Measurements from ENCODE around the gene RALGAPB.
A peak's percentile ranks its signal among the peaks of the same experiment; 100 is the strongest.

RALGAPB gene

GRCh38 chr20:38471987-38472512, 593 bp upstream of the RALGAPB start:
- TF ChIP-seq CTCF (IDR thresholded peaks at IDR 0.05; ENCODE audit: low read depth, low read length): no peak
- peak overlapping the region; percentile 94 for H3K4me3 ChIP-seq (ENCODE audit: low read depth, low read length)

GRCh38 chr20:38473367-38473795, 738 bp downstream of the RALGAPB start:
- peak overlapping the region; percentile 94 for H3K4me3 ChIP-seq (ENCODE audit: low read depth, low read length)
- no peak for TF ChIP-seq CTCF (IDR thresholded peaks at IDR 0.05; ENCODE audit: low read depth, low read length)

- no peak for TF ChIP-seq CTCF (IDR thresholded peaks at IDR 0.05; ENCODE audit: low read depth, low read length)
- no peak overlapping the region for H3K4me3 ChIP-seq (ENCODE audit: low read depth, low read length)
Measured at GRCh38 chr20:38477747-38478146, 5.1 kb downstream of the RALGAPB start.

- no peak overlapping the region for H3K4me3 ChIP-seq (ENCODE audit: low read depth, low read length)
- no peak for TF ChIP-seq CTCF (IDR thresholded peaks at IDR 0.05; ENCODE audit: low read depth, low read length)
Measured at GRCh38 chr20:38479596-38479995, 7.0 kb downstream of the RALGAPB start.

- no peak for TF ChIP-seq CTCF (IDR thresholded peaks at IDR 0.05; ENCODE audit: low read depth, low read length)
- H3K4me3 ChIP-seq (ENCODE audit: low read depth, low read length): no peak overlapping the region
Measured at GRCh38 chr20:38485041-38485440, 12.4 kb downstream of the RALGAPB start.

- TF ChIP-seq CTCF (IDR thresholded peaks at IDR 0.05; ENCODE audit: low read depth, low read length): no peak
Measured at GRCh38 chr20:38489181-38489580, 16.5 kb downstream of the RALGAPB start.

GRCh38 chr20:38497246-38497935, 24.7 kb downstream of the RALGAPB start:
- H3K4me3 ChIP-seq (ENCODE audit: low read depth, low read length): no peak overlapping the region
- TF ChIP-seq CTCF (IDR thresholded peaks at IDR 0.05; ENCODE audit: low read depth, low read length): no peak

More at GRCh38 chr20:38489181-38489580, 16.5 kb downstream of the RALGAPB start:
- no peak overlapping the region for H3K4me3 ChIP-seq (ENCODE audit: low read depth, low read length)
